ENCODE measurements around the gene RHCE.
"Not testable (repeated sequence)": the region's sequence is repeated elsewhere in the genome, so short reads cannot be mapped to it uniquely, and the experiment has no call there.

Gene RHCE

DNA sequence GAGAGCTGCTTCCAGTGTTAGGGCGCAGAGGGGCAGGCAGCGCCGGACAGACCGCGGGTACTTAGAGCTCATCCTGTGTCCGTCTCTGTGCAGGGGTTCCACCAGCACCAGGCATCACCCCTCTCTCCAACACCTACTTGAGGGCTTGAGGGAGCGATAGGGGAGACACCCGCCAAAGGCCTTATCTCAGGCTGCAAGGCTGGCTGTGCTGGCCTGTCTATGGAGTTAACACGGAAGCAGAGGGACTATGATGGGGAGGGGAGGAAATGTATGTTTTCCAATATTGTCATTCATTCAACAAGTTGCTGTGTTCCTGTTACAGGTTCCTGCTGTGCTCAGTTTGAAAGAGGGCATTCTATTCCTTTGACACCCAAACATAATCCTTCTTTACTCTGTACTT lies at the start of gene RHCE:
TSS of gene RHCE (minus strand) at position 111 of the 400 bp plus-strand sequence. CDS start at position 72, 39 bp downstream.
- DNase-seq (ENCODE audit: extremely low spot score); POLR2A ChIA-PET; CTCF ChIA-PET: not testable (repeated sequence)

DNA sequence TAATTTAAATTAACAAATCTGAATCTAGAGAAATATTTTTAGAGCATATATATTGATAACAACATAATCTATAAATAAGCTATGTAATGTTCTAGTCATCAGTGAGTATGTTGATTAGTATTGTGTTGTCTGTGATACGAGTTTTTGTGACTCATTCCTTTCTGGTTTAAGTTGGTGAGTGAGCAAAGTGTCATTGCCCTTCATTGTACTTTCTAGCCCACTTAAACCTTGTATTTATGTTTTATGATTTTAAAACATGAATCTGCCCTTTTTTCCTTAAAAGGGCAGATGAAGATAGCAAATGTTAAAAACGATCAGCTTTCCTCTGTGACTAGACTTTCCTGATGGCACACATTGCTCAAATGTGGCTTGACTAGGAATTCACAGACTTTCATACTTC lies 48.6 kb upstream of the RHCE start:
- TF ChIP-seq, protein P1, sequence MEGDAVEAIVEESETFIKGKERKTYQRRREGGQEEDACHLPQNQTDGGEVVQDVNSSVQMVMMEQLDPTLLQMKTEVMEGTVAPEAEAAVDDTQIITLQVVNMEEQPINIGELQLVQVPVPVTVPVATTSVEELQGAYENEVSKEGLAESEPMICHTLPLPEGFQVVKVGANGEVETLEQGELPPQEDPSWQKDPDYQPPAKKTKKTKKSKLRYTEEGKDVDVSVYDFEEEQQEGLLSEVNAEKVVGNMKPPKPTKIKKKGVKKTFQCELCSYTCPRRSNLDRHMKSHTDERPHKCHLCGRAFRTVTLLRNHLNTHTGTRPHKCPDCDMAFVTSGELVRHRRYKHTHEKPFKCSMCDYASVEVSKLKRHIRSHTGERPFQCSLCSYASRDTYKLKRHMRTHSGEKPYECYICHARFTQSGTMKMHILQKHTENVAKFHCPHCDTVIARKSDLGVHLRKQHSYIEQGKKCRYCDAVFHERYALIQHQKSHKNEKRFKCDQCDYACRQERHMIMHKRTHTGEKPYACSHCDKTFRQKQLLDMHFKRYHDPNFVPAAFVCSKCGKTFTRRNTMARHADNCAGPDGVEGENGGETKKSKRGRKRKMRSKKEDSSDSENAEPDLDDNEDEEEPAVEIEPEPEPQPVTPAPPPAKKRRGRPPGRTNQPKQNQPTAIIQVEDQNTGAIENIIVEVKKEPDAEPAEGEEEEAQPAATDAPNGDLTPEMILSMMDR (IDR thresholded peaks at IDR 0.05; ENCODE audit: control extremely low read depth, extremely low read depth, low read depth, missing control alignments), result no peak
- ChIA-PET CTCF (interaction anchor here (0.9 kb wide), 1 partner anchor 19 kb away, joined by 4 read pairs; no protein-coding TSS in a partner anchor), POLR2A (no interaction called here)
- DNase-seq (ENCODE audit: extremely low spot score), result no peak

DNA sequence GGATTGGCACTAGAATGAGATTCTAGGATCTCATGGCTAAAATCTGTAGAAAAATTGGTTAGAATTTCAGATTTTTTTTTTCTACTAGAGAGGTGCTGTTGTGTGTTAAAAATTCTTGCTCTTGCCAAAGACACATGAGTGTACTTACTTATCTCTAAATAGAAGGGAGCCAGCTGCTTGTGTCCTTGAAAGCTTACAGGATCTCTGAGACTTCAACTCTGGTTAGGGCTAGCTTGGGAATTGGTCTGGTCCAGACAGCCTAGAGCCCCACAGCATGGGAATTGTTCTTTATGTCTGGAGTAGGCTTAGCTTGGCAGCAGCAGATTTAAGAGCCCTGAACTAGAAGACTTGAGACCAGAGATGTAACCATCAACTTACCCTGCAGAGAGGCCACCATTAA lies 47.4 kb upstream of the RHCE start:
- ChIA-PET CTCF (interaction anchor here (0.7 to 1.6 kb wide), 4 partner anchors 8 to 51 kb away, joined by 3 to 7 read pairs (median 3); no protein-coding TSS in a partner anchor), POLR2A (interaction anchor here (0.6 to 0.7 kb wide), 2 partner anchors 10 to 232 kb away, joined by 3 to 10 read pairs; no protein-coding TSS in a partner anchor)
- no peak for DNase-seq (ENCODE audit: extremely low spot score)
- TF ChIP-seq, protein P1 (IDR thresholded peaks at IDR 0.05; ENCODE audit: control extremely low read depth, extremely low read depth, low read depth, missing control alignments), result no peak

DNA sequence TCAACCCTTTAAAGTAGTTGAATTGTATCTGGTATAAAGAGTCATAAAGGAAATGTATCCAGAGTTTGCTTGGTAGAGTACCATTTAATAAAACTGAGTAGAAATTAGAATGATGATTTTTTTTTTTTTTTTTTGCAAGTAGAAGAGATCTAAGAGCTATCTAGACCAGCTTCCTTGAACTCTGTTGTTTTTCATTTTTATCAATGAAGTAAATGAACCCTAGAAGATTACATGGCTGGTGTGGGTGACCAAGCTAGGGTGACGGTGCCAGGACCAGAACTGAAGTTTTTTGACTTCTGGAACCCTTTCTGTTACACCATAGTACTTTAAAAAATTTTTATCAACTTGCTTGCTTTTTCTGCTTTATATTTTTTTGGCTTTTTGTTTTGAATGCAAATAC lies 47.0 kb upstream of the RHCE start:
- ChIA-PET CTCF (interaction anchor here (1.1 to 1.9 kb wide), 4 partner anchors 9 to 20 kb away, joined by 3 to 7 read pairs (median 4); no protein-coding TSS in a partner anchor), POLR2A (interaction anchor here (0.6 to 0.7 kb wide), 2 partner anchors 10 to 231 kb away, joined by 3 to 10 read pairs; no protein-coding TSS in a partner anchor)
- TF ChIP-seq, protein P1 (IDR thresholded peaks at IDR 0.05; ENCODE audit: control extremely low read depth, extremely low read depth, low read depth, missing control alignments), result no peak
- DNase-seq (ENCODE audit: extremely low spot score), result no peak

DNA sequence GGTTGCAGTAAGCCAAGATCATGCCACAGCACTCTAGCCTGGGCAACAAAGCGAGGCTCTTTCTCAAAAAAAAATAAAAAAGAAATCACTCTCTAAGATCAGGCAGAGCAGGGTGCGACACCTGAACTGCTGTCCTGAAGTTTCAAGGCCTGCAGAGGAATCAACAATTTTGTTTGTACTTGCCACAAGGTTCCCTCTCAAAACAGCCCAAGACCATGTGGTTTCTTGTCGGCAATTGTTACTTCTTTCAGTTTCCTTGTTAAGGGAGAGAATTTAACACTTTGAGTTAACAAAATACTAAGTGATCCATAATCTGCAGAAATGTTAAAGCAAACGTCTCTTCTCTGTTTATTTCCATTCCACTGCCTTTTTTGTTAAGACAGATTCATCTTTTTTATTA lies 46.6 kb upstream of the RHCE start:
- CTCF ChIA-PET, result interaction anchor here (1.2 to 1.9 kb wide), 3 partner anchors 13 to 20 kb away, joined by 3 to 7 read pairs (median 4); no protein-coding TSS in a partner anchor
- DNase-seq (ENCODE audit: extremely low spot score), result peak; percentile 19
- POLR2A ChIA-PET, result no interaction called here
- TF ChIP-seq, protein P1 (IDR thresholded peaks at IDR 0.05; ENCODE audit: control extremely low read depth, extremely low read depth, low read depth, missing control alignments), result no peak

DNA sequence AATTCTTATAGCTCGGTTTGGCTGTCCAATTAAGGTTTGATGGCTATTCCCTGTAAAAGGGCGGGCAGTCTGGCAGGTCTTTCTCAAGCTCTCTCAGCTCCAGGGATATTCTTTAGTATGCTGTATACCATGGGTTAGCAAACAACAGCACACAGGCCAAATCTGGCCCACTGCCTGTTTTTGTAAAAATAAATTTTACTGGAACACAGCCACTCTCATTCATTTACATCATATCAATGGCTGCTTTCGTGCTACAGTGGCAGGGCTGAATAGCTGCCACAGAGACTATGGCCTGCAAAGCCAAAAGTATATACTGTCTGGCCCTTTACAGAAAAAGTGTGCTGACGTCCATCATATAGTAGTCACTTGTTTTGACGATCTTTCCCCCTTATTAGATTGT lies 42.1 kb upstream of the RHCE start:
- DNase-seq (ENCODE audit: extremely low spot score), result no peak
- CTCF ChIA-PET, result interaction anchor here (1.4 to 2.0 kb wide), 2 partner anchors 12 to 25 kb away, joined by 4 to 6 read pairs; no protein-coding TSS in a partner anchor
- TF ChIP-seq, protein P1 (IDR thresholded peaks at IDR 0.05; ENCODE audit: control extremely low read depth, extremely low read depth, low read depth, missing control alignments), result no peak
- POLR2A ChIA-PET, result no interaction called here

DNA sequence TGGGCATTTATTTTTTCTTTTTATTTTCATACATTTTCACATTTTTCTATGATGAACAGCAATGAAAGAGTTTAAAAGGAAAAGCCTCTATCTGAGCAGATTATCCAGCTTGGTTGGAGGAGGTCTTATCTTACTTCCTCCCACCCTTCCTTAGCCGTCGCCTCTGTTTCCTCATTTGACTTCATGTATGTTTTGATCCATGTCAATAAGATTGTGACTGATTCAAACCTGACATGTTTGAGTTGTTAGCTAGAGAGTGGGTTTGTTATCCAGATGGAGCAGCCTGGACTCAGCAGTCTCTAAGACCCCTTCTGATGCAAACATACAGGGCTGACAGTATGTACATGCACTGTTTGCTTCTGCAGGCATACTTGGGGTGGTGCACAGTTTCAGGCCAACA lies 41.2 kb upstream of the RHCE start:
- POLR2A ChIA-PET, result no interaction called here
- TF ChIP-seq, protein P1 (IDR thresholded peaks at IDR 0.05; ENCODE audit: control extremely low read depth, extremely low read depth, low read depth, missing control alignments), result no peak
- CTCF ChIA-PET, result interaction anchor here (1.4 to 2.0 kb wide), 2 partner anchors 11 to 26 kb away, joined by 4 to 6 read pairs; no protein-coding TSS in a partner anchor
- DNase-seq (ENCODE audit: extremely low spot score), result no peak

DNA sequence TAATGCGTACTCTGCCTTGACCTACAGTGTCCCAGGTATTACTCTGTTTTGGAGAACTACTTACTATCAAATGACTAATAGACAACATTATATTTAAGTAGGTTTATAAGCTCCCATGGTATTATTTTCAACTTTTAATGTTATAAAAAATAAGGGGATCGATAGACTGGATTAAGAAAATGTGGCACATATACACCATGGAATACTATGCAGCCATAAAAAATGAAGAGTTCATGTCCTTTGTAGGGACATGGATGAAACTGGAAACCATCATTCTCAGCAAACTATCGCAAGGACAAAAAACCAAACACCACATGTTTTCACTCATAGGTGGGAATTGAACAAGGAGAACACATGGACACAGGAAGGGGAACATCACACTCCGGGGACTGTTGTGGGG lies 40.2 kb upstream of the RHCE start:
- CTCF ChIA-PET, result interaction anchor here (1.0 to 1.6 kb wide), 4 partner anchors 10 to 30 kb away, joined by 3 to 6 read pairs (median 3); partner anchors contain the start of gene MACO1
- DNase-seq (ENCODE audit: extremely low spot score); POLR2A ChIA-PET: not testable (repeated sequence)

Data from GM10248 (cell line).